CD14-positive monocyte (primary cell): ENCODE results near the gene NLK. TPM values are rescaled to one million over a fixed set of nuclear protein-coding genes. Genes with fewer than 3 reads are reported as not detected.
"Not testable (repeated sequence)": the region's sequence is repeated elsewhere in the genome, so short reads cannot be mapped to it uniquely, and the experiment has no call there.

Experiments used
- DNase-seq, 3 donors: peaks; one replicate each; pipeline ENCODE4 v3.0.0-alpha.2; 2011 to 2022
- H2AFZ ChIP-seq: 2 replicates; pipeline ENCODE4 v1.6.0; 2012; ENCODE audit warnings: mild to moderate bottlenecking, low read depth, low read length, inconsistent platforms; ENCODE audit not compliant: insufficient read depth, poor library complexity, severe bottlenecking
- H3K27ac ChIP-seq, 2 donors: 1 replicate in 1 of 2; 2 replicates in 1 of 2; pipeline ENCODE4 v1.5.1; 2012 to 2013; ENCODE audit warnings: low read length in 2 of 2, control low read depth in 1 of 2, inconsistent platforms in 1 of 2, low read depth in 1 of 2, mild to moderate bottlenecking in 1 of 2
- H3K27me3 ChIP-seq, 2 donors: one replicate each; pipeline versions ENCODE4 v1.6.0 to v1.6.1; 2011 to 2013; ENCODE audit warnings: low read length in 2 of 2; ENCODE audit not compliant: control insufficient read depth in 2 of 2, insufficient read depth in 2 of 2
- H3K36me3 ChIP-seq, 2 donors: replicated peaks in 1 of 2; 1 replicate in 1 of 2; 2 replicates in 1 of 2; pipeline versions ENCODE4 v1.5.1 to v1.6.1; 2012 to 2013; ENCODE audit warnings: low read length in 2 of 2, control low read depth in 1 of 2, inconsistent platforms in 1 of 2, mild to moderate bottlenecking in 1 of 2; ENCODE audit not compliant: insufficient read depth in 2 of 2, control insufficient read depth in 1 of 2
- H3K4me1 ChIP-seq, 2 donors: 1 replicate in 1 of 2; 2 replicates in 1 of 2; pipeline versions ENCODE4 v1.5.1 to v1.6.1; 2012 to 2013; ENCODE audit warnings: low read length in 2 of 2, control low read depth in 1 of 2, inconsistent platforms in 1 of 2, mild to moderate bottlenecking in 1 of 2, moderate library complexity in 1 of 2; ENCODE audit not compliant: insufficient read depth in 2 of 2, control insufficient read depth in 1 of 2
- H3K4me2 ChIP-seq: replicated peaks from 2 replicates; pipeline ENCODE3; 2012; ENCODE audit warnings: low read length, moderate library complexity, mild to moderate bottlenecking; ENCODE audit not compliant: poor library complexity, severe bottlenecking; ENCODE audit errors: extremely low read depth
- H3K4me3 ChIP-seq, 3 experiments: fragments of 200-600 bp in 1 of 3; sonication (generic) in 1 of 3; replicated peaks in 1 of 3; 1 replicate in 2 of 3; 2 replicates in 1 of 3; pipeline ENCODE4 v1.5.1; 2011 to 2013; ENCODE audit warnings: low read length in 3 of 3, mild to moderate bottlenecking in 3 of 3, control low read depth in 2 of 3, low read depth in 2 of 3, inconsistent platforms in 1 of 3, moderate library complexity in 1 of 3
- H3K79me2 ChIP-seq: 2 replicates; pipeline ENCODE4 v1.6.0; 2012; ENCODE audit warnings: mild to moderate bottlenecking, control low read depth, inconsistent platforms, low read length, moderate library complexity; ENCODE audit not compliant: insufficient read depth
- H3K9ac ChIP-seq: 2 replicates; pipeline ENCODE4 v1.6.0; 2017; ENCODE audit warnings: low read length, mild to moderate bottlenecking; ENCODE audit not compliant: insufficient read depth, poor library complexity, severe bottlenecking
- H3K9me3 ChIP-seq, 2 donors: replicated peaks in 1 of 2; 1 replicate in 1 of 2; 2 replicates in 1 of 2; pipeline versions ENCODE4 v1.5.1 to v1.6.1; 2012 to 2013; ENCODE audit warnings: low read length in 2 of 2, control low read depth in 1 of 2; ENCODE audit not compliant: control insufficient read depth in 1 of 2, insufficient read depth in 1 of 2
- H4K20me1 ChIP-seq: 2 replicates; pipeline ENCODE4 v1.6.0; 2012; ENCODE audit warnings: mild to moderate bottlenecking, low read length, control low read depth, moderate library complexity; ENCODE audit not compliant: insufficient read depth
- H3K27ac Mint-ChIP-seq, 7 donors: one replicate each; pipeline ENCODE4 v1.8.0; 2020; ENCODE audit warnings: mild to moderate bottlenecking in 7 of 7, mixed read lengths in 7 of 7, moderate library complexity in 6 of 7, inconsistent platforms in 2 of 7
- H3K27me3 Mint-ChIP-seq, 3 donors: one replicate each; pipeline ENCODE4 v1.8.0; 2021 to 2022; ENCODE audit warnings: low read depth in 3 of 3, mild to moderate bottlenecking in 3 of 3, mixed read lengths in 3 of 3, moderate library complexity in 3 of 3, inconsistent platforms in 1 of 3
- H3K36me3 Mint-ChIP-seq, 2 donors: one replicate each; pipeline ENCODE4 v1.8.0; 2020; ENCODE audit warnings: mixed read lengths in 2 of 2, inconsistent platforms in 1 of 2, mild to moderate bottlenecking in 1 of 2
- H3K4me1 Mint-ChIP-seq: one replicate; pipeline ENCODE4 v1.8.0; 2020; ENCODE audit warnings: mild to moderate bottlenecking, mixed read lengths
- H3K4me3 Mint-ChIP-seq, 2 donors: one replicate each; pipeline ENCODE4 v1.8.0; 2020; ENCODE audit warnings: mild to moderate bottlenecking in 2 of 2, mixed read lengths in 2 of 2, moderate library complexity in 1 of 2
- H3K9me3 Mint-ChIP-seq, 7 donors: one replicate each; pipeline ENCODE4 v1.8.0; 2020 to 2022; ENCODE audit warnings: mixed read lengths in 7 of 7, mild to moderate bottlenecking in 6 of 7, moderate library complexity in 6 of 7, inconsistent platforms in 2 of 7
- WGBS: methylation state at CpG from one replicate; pipeline ENCODE4 v1.1.5; 2013; ENCODE audit warnings: missing lambda C conversion rate; ENCODE audit not compliant: insufficient coverage; 5-methylcytosine and 5-hydroxymethylcytosine counted together
- intact Hi-C, 2 donors: fragments of 100-400 bp; cut with micrococcal nuclease; formaldehyde crosslinking; loops; one replicate each; pipeline versions ENCODE4 v1.15.0 to v1.15.1; 2023
- polyA plus RNA-seq, 3 donors: library from polyadenylated mRNA; depleted of rRNA in 1 of 3; unstranded in 2 of 3; stranded (reverse) in 1 of 3; fragments of 300-500 nt in 2 of 3; fragments of >200 nt in 1 of 3; fragmentation: Illumina TruSeq in 2 of 3; gene quantifications; 1 replicate in 2 of 3; 2 replicates in 1 of 3; pipeline ENCODE4 v1.2.3, GENCODE V29; 2012 to 2021
- TF ChIP-seq, protein P1 (sequence below): fragments of 200-600 bp; IDR thresholded peaks from one replicate; pipeline ENCODE4 v1.8.0; 2022; ENCODE audit warnings: antibody characterized with exemption, mild to moderate bottlenecking

NLK gene
- polyA plus RNA-seq, 3 donors = 1.7 to 6.5 (median 2.0) TPM

DNA sequence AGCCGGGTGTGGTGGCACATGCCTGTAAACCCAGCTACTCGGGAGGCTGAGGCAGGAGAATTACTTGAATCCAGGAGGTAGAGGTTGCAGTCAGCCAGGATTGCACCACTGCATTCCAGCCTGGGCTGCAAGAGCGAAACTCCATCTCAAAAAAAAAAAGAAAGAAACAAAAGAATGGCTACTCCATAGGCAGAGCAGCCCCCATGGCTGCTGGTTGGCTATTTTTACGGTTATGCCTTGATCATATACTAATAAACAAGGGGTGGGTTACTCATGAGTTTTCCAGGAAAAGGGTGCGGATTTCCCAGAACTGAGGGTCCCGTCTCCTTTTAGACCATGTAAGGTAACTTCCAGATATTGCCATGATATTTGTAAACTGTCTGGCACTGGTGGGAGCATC lies 200.3 kb downstream of the NLK start:
- Mint-ChIP-seq H3K9me3 (peaks cover 0 to 2% (median 0%) of the 10 kb centered on the region in 7 donors), H3K4me1 (no peaks in the 10 kb centered on the region), H3K27me3 (peaks cover 2 to 11% (median 7%) of the 10 kb centered on the region in 3 donors), H3K27ac (no peak overlapping the region), H3K4me3 (no peak overlapping the region), H3K36me3 (no peaks in the 10 kb centered on the region)
- no peak for DNase-seq
- Histone ChIP-seq H3K27me3 (no peaks in the 10 kb centered on the region), H3K9me3 (no peaks in the 10 kb centered on the region), H3K4me1 (no peaks in the 10 kb centered on the region), H3K27ac (no peak overlapping the region), H3K9ac (no peak overlapping the region), H3K4me3 (no peak overlapping the region), H2AFZ (no peak overlapping the region), H4K20me1 (no peaks in the 10 kb centered on the region), H3K79me2 (no peaks in the 10 kb centered on the region), H3K4me2 (no peak overlapping the region), H3K36me3 (no peaks in the 10 kb centered on the region)
- TF ChIP-seq, protein P1, sequence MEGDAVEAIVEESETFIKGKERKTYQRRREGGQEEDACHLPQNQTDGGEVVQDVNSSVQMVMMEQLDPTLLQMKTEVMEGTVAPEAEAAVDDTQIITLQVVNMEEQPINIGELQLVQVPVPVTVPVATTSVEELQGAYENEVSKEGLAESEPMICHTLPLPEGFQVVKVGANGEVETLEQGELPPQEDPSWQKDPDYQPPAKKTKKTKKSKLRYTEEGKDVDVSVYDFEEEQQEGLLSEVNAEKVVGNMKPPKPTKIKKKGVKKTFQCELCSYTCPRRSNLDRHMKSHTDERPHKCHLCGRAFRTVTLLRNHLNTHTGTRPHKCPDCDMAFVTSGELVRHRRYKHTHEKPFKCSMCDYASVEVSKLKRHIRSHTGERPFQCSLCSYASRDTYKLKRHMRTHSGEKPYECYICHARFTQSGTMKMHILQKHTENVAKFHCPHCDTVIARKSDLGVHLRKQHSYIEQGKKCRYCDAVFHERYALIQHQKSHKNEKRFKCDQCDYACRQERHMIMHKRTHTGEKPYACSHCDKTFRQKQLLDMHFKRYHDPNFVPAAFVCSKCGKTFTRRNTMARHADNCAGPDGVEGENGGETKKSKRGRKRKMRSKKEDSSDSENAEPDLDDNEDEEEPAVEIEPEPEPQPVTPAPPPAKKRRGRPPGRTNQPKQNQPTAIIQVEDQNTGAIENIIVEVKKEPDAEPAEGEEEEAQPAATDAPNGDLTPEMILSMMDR = no peak
- no CpG with 5 or more reads among the region's 6 CpGs for WGBS
- intact Hi-C loops = no loop called here

DNA sequence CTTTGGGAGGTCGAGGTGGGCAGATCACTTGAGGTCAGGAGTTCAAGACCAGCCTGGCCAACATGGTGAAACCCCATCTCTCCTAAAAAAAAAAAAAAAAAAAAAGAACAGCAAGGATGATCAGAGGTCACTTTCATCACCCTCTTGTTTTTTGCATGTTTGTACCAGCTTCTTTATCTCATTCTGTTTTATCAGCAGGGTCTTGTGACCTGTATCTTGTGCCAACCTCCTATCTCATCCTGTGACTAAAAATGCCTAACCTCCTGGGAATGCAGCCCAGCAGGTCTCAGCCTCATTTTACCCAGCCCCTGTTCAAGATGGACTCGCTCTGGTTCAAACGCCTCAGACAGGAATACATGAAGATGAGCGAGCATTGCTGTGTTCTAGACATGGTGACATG lies 200.8 kb downstream of the NLK start:
- WGBS = 93% methylated on average over 2 of the region's 4 CpGs
- H3K4me3 ChIP-seq, intact Hi-C loops, H3K9me3 Mint-ChIP-seq, H3K27me3 ChIP-seq, H3K27ac ChIP-seq, H3K4me3 Mint-ChIP-seq, H3K4me1 Mint-ChIP-seq, H3K4me1 ChIP-seq, H3K36me3 ChIP-seq, H3K36me3 Mint-ChIP-seq, H3K9ac ChIP-seq, H4K20me1 ChIP-seq, H3K79me2 ChIP-seq, DNase-seq, H3K9me3 ChIP-seq, H2AFZ ChIP-seq, H3K27ac Mint-ChIP-seq, H3K4me2 ChIP-seq: not testable (repeated sequence)
- peaks cover 2 to 10% (median 7%) of the 10 kb centered on the region in 3 donors for H3K27me3 Mint-ChIP-seq
